Measurements from ENCODE around the gene RPAP2.

Gene RPAP2

DNA sequence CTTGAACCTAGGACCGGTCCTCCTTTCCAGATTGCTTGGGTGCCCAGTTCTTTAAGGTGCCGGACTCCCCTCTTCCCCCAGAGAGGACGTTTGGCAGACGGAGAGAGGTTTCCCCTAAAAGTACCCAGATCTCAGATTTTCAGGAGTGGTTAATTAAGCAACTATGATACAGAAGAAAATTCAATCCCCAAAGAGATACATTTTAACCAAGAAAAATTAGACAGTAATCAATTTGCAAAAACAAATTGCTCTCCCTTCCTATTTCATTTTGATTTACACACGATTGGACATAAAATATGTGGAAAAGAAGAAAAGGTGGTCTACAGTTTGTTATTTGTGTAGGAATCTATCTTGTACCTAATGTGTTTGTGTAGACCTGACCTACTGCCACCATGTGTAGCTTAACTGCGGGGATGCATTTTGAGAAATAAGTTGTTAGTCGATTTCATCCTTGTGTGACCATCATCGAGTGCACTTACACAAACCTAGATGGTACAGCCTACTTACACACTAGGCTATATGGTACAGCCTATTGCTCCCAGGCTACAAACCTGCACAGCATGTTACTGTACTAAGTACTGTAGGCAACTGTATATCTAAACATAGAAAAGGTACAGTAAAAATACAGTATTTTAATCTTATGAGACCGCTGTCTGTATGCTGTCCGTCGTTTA is 755 bp downstream of the RPAP2 start:
- TF ChIP-seq ZBTB7A (IDR thresholded peaks at IDR 0.05; ENCODE audit: low read depth) (no peak), FOXM1 (IDR thresholded peaks at IDR 0.05; ENCODE audit: borderline replicate concordance, low read depth) (no peak), CEBPB (IDR thresholded peaks at IDR 0.05) (no peak), RAD21 (IDR thresholded peaks at IDR 0.05; ENCODE audit: low read depth) (no peak)
- TF ChIP-seq, protein P1, sequence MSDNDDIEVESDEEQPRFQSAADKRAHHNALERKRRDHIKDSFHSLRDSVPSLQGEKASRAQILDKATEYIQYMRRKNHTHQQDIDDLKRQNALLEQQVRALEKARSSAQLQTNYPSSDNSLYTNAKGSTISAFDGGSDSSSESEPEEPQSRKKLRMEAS (IDR thresholded peaks at IDR 0.05) = no peak

DNA sequence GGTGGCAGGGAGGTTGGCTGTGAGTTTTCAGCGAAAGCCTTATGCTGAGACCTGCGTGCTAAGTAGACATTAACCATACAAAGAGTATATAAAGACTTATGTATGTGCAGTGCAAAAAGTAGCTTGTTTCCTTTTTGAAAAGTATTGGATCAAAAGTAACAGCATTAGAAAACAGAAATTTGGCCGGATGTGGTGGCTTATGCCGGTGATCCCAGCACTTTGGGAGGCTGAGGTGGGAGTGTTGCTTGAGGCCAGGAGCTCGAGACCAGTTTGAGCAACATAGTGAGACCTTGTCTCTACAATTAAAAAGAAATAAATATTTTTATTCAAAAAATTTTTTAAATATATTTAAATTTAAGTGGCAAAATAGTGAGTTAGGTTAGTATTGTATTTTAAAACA is 2.2 kb downstream of the RPAP2 start:
- TF ChIP-seq, protein P1 (IDR thresholded peaks at IDR 0.05) = no peak
- no peak for TF ChIP-seq FOXM1 (IDR thresholded peaks at IDR 0.05; ENCODE audit: borderline replicate concordance, low read depth)
- no peak for TF ChIP-seq TCF12 (IDR thresholded peaks at IDR 0.05; ENCODE audit: low read depth)
- no peak for TF ChIP-seq RAD21 (IDR thresholded peaks at IDR 0.05; ENCODE audit: low read depth)
- no peak for TF ChIP-seq EGR1 (IDR thresholded peaks at IDR 0.05)
- TF ChIP-seq, protein P2, sequence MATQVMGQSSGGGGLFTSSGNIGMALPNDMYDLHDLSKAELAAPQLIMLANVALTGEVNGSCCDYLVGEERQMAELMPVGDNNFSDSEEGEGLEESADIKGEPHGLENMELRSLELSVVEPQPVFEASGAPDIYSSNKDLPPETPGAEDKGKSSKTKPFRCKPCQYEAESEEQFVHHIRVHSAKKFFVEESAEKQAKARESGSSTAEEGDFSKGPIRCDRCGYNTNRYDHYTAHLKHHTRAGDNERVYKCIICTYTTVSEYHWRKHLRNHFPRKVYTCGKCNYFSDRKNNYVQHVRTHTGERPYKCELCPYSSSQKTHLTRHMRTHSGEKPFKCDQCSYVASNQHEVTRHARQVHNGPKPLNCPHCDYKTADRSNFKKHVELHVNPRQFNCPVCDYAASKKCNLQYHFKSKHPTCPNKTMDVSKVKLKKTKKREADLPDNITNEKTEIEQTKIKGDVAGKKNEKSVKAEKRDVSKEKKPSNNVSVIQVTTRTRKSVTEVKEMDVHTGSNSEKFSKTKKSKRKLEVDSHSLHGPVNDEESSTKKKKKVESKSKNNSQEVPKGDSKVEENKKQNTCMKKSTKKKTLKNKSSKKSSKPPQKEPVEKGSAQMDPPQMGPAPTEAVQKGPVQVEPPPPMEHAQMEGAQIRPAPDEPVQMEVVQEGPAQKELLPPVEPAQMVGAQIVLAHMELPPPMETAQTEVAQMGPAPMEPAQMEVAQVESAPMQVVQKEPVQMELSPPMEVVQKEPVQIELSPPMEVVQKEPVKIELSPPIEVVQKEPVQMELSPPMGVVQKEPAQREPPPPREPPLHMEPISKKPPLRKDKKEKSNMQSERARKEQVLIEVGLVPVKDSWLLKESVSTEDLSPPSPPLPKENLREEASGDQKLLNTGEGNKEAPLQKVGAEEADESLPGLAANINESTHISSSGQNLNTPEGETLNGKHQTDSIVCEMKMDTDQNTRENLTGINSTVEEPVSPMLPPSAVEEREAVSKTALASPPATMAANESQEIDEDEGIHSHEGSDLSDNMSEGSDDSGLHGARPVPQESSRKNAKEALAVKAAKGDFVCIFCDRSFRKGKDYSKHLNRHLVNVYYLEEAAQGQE (IDR thresholded peaks at IDR 0.05; ENCODE audit: low read depth) = no peak
- TF ChIP-seq, protein P3, sequence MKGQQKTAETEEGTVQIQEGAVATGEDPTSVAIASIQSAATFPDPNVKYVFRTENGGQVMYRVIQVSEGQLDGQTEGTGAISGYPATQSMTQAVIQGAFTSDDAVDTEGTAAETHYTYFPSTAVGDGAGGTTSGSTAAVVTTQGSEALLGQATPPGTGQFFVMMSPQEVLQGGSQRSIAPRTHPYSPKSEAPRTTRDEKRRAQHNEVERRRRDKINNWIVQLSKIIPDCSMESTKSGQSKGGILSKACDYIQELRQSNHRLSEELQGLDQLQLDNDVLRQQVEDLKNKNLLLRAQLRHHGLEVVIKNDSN (IDR thresholded peaks at IDR 0.05) = no peak
- no peak for TF ChIP-seq TEAD4 (IDR thresholded peaks at IDR 0.05)
- no peak for TF ChIP-seq TAF1 (IDR thresholded peaks at IDR 0.05; ENCODE audit: low read depth)
- no peak for TF ChIP-seq CEBPB (IDR thresholded peaks at IDR 0.05)
- TF ChIP-seq YY1 (IDR thresholded peaks at IDR 0.05; ENCODE audit: low read depth) = no peak
- TF ChIP-seq CREB1 (IDR thresholded peaks at IDR 0.05; ENCODE audit: low read depth) = no peak
- TF ChIP-seq EP300 (IDR thresholded peaks at IDR 0.05; ENCODE audit: borderline replicate concordance) = no peak
- TF ChIP-seq ZBTB7A (IDR thresholded peaks at IDR 0.05; ENCODE audit: low read depth) = no peak

DNA sequence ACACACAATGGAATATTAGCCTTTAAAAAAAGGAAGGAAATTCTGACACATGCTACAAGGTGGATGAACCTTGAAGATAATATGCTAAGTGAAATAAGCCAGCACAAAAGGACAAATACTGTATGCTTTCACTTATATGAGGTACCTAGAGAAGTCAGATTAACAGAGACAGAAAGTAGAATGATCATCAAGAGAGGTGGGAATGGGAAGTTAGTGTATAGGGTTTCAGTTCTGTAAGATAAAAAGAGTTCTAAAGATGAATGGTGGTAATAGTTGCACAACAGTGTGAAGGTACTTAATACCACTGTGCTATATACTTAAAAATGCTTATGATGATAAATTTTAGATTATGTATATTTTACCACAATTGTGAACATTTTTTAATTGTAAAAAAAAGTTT is 7.2 kb downstream of the RPAP2 start:
- no peak for TF ChIP-seq ZBTB7A (IDR thresholded peaks at IDR 0.05; ENCODE audit: low read depth)
- no peak for TF ChIP-seq RAD21 (IDR thresholded peaks at IDR 0.05; ENCODE audit: low read depth)
- TF ChIP-seq YY1 (IDR thresholded peaks at IDR 0.05; ENCODE audit: low read depth) = no peak

DNA sequence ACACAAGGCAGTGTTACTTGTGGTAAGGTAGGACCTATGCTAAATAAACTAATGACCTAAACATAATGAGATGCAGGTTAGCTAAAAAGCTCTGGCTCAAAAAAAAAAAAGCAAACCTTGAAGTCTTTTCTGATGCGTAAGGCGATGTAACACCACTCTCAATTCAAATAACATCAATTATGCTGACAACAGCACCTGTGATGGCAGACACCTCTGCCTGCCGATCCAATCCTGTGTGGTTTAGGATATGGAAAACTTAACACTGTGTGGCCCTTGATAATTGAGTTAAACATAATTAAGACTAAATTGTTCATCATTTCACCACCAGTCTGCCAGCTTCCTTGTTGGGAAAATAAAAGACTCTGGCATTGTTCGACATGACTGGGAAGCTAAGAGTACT is 9.1 kb downstream of the RPAP2 start:
- TF ChIP-seq TCF12 (IDR thresholded peaks at IDR 0.05; ENCODE audit: low read depth) = no peak
- no peak for TF ChIP-seq CREB1 (IDR thresholded peaks at IDR 0.05; ENCODE audit: low read depth)
- TF ChIP-seq TEAD4 (IDR thresholded peaks at IDR 0.05) = no peak
- no peak for TF ChIP-seq EP300 (IDR thresholded peaks at IDR 0.05; ENCODE audit: borderline replicate concordance)
- no peak for TF ChIP-seq TAF1 (IDR thresholded peaks at IDR 0.05; ENCODE audit: low read depth)

DNA sequence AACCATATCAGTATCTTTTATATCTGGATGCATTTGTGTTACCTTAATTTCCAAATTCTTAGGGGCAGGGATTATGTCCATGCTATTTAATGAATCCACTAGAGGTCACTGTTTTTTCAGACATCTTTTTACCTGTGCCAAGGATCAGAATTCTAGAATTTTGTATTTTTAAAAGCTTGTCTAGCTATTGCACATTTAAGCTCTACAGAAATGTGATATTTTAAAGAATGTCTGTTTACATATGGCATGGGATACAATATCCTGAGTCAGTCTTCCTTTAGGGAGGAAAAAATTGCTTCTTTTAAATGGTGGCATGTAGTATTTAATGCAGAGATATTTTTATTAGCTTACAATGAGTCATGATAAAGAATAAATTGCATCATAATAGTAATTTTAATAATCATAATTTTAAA is 11.3 kb downstream of the RPAP2 start:
- TF ChIP-seq RAD21 (IDR thresholded peaks at IDR 0.05; ENCODE audit: low read depth) (peak; percentile 45; the same call in 1 of the 2 replicates), ZBTB7A (IDR thresholded peaks at IDR 0.05; ENCODE audit: low read depth) (no peak), FOXM1 (IDR thresholded peaks at IDR 0.05; ENCODE audit: borderline replicate concordance, low read depth) (no peak), YY1 (IDR thresholded peaks at IDR 0.05; ENCODE audit: low read depth) (no peak), CEBPB (IDR thresholded peaks at IDR 0.05) (no peak), TCF12 (IDR thresholded peaks at IDR 0.05; ENCODE audit: low read depth) (no peak)
- TF ChIP-seq, protein P1 (IDR thresholded peaks at IDR 0.05) = no peak
- TF ChIP-seq, protein P2 (IDR thresholded peaks at IDR 0.05; ENCODE audit: low read depth) = no peak

DNA sequence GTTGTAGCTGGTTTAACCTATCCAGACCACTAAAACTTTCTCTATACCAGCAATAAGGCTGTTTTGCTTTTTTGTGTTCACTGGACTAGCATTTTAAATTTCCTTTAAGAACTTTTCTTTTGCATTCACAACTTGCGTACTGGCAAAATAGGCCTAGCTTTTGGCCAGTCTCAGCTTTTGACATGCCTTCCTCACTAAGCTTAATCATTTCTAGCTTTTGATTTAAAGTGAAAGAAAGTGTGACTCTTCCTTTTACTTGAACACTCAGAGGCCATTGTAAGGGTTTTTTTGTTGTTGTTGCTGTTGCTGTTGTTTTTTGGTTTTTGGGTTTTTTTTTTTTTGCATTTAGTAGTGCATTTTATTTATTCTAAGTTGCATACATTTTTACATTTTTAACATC is 15.2 kb downstream of the RPAP2 start:
- TF ChIP-seq NFIC (IDR thresholded peaks at IDR 0.05) (no peak), RAD21 (IDR thresholded peaks at IDR 0.05; ENCODE audit: low read depth) (no peak), ZBTB7A (IDR thresholded peaks at IDR 0.05; ENCODE audit: low read depth) (no peak), EGR1 (IDR thresholded peaks at IDR 0.05) (no peak), YY1 (IDR thresholded peaks at IDR 0.05; ENCODE audit: low read depth) (no peak), TCF12 (IDR thresholded peaks at IDR 0.05; ENCODE audit: low read depth) (no peak), CREB1 (IDR thresholded peaks at IDR 0.05; ENCODE audit: low read depth) (no peak), TEAD4 (IDR thresholded peaks at IDR 0.05) (no peak), FOXM1 (IDR thresholded peaks at IDR 0.05; ENCODE audit: borderline replicate concordance, low read depth) (no peak), EP300 (IDR thresholded peaks at IDR 0.05; ENCODE audit: borderline replicate concordance) (no peak), TAF1 (IDR thresholded peaks at IDR 0.05; ENCODE audit: low read depth) (no peak), CEBPB (IDR thresholded peaks at IDR 0.05) (no peak)
- TF ChIP-seq, protein P3 (IDR thresholded peaks at IDR 0.05) = no peak
- TF ChIP-seq, protein P2 (IDR thresholded peaks at IDR 0.05; ENCODE audit: low read depth) = no peak
- TF ChIP-seq, protein P1 (IDR thresholded peaks at IDR 0.05) = no peak

Measured in Ishikawa (cell line).